Measurements from ENCODE around the gene ARMC9. TPM values are rescaled to one million over a fixed set of nuclear protein-coding genes. Genes with fewer than 3 reads are reported as not detected.

The ARMC9 gene
- total RNA-seq: under 1 TPM; 0.50 to 0.55 TPM

DNA sequence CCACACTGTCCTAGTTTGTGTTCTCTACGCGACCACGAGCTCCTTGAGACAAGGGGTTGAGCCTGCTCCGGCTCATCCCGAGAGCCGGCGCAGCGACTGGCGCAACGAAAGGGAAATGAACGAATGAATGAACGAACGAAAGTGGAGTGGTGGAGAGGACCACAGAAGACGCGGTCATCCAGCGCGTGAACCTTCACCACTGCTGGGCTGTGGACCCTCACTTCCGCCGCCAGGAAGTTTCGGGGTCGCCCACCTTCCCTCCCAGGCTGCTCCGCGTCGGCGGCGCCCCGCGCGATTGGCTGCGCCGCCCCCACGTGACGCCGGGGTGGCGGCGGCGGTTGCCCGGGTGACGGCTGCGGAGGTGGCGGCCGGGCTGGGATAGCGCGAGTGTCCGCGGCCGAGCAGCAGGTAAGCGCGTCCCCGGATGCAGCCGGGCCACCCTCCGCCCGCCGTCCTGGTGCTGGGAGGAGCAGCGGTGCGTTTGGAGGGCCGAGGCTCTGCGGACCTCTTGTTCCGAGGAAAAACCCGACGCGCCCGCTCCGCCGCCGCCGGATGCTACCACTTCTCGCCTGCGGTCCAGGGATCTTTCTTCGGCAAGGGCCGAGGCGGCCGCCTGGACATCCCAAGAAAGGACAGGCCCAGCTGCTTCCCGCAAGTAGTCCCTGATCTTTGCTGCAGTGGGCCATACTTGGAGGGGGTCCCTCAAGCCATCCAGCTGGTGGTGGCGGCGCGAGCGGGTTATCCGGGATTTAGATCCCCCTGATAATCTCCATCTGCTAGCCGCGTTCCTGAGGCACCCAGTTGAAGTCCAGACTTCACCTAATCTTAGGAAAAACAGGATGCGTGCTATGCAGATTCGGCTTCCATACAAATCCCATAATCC, at the start of gene ARMC9:
Gene ARMC9 (plus strand): TSS at position 341 of the 883 bp plus-strand sequence. CDS start 7,608 bp downstream, outside the sequence.
- peak; percentile 78 for DNase-seq
- POLR2A ChIA-PET: no interaction called here
- peak within 1 kb of the TSS; percentile 88 for H3K4me3 Mint-ChIP-seq
- CTCF ChIA-PET: no interaction called here
- H3K27me3 Mint-ChIP-seq: peaks cover 30% of the 10 kb centered on the region
- H3K4me1 Mint-ChIP-seq: peaks cover 12% of the 10 kb centered on the region
- H3K36me3 Mint-ChIP-seq (ENCODE audit: low read depth): no peaks in the 10 kb centered on the region
- H3K27ac Mint-ChIP-seq: peak within 1 kb of the TSS; percentile 16
- H3K9me3 Mint-ChIP-seq: no peaks in the 10 kb centered on the region

DNA sequence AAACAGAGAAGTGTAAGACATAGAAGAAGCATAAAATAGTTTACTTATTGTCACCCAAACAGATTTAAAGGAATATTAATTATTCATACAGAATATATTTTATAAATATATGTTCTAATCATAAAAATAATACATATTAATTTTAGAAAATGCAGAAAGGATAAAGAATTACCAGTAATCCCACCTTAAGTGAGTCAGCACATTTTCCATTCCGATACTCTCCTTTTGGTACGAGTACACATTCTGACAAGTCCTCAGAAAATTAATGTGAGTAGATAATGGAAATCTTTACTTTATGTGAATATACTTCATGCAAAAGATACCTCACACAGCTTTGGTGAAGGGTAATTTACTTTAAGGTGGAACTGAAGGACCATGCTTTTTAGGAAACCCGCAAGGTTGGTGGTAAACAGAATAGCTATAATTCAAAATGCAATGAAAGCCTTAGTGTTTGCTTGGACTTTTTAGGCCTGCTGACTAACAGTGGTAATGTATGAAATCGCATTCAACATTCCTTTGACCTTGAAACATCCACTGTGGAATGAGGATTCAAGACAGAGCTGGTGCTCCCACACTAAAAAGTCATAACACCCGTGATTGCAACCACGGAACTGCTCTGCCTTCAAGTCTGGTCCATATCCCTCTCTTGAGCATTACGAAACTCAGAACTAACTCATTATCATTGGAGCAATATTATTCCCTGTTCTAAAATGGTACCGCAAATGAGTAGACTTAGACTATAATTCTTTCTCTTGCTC, 45.5 kb upstream of the ARMC9 start:
- Mint-ChIP-seq H3K4me3 (no peak overlapping the region), H3K36me3 (ENCODE audit: low read depth) (peaks cover 14% of the 10 kb centered on the region), H3K9me3 (no peaks in the 10 kb centered on the region), H3K4me1 (no peaks in the 10 kb centered on the region), H3K27me3 (no peaks in the 10 kb centered on the region), H3K27ac (no peak overlapping the region)
- DNase-seq: no peak
- ChIA-PET POLR2A (interaction anchor here (1.2 kb wide), 1 partner anchor 12 kb away, joined by 3 read pairs; no protein-coding TSS in a partner anchor), CTCF (interaction anchor here (0.6 kb wide), 1 partner anchor 18 kb away, joined by 3 read pairs; no protein-coding TSS in a partner anchor)

DNA sequence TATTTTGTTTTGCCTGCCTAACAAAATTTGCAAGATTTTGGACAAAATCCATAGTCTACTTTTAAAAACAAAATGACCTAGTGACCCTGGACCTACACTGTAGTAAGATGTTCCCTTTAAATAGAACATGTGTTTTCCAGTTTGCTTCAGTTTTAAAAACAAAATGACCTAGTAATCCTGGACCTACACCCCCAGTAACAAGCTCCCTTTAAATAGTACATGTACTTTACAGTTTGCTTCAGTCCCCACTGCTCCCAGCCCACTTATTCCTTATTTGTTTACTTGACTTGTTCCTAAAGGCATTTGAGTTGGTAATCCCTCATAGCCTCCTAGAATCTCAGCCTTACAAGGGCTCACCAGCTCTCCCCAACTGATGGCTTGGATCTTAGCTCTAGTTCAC, 39.1 kb upstream of the ARMC9 start:
- no peak overlapping the region for H3K27ac Mint-ChIP-seq
- H3K27me3 Mint-ChIP-seq: no peaks in the 10 kb centered on the region
- ChIA-PET POLR2A (interaction anchor here (1.6 kb wide), 1 partner anchor 9 kb away, joined by 3 read pairs; no protein-coding TSS in a partner anchor), CTCF (interaction anchor here (1.4 kb wide), 1 partner anchor 8 kb away, joined by 4 read pairs; no protein-coding TSS in a partner anchor)
- no peaks in the 10 kb centered on the region for H3K9me3 Mint-ChIP-seq
- no peak overlapping the region for H3K4me3 Mint-ChIP-seq
- no peak for DNase-seq
- peaks cover 14% of the 10 kb centered on the region for H3K36me3 Mint-ChIP-seq (ENCODE audit: low read depth)
- H3K4me1 Mint-ChIP-seq: peaks cover 15% of the 10 kb centered on the region

- H3K9me3 Mint-ChIP-seq: no peaks in the 10 kb centered on the region
- no peaks in the 10 kb centered on the region for H3K27me3 Mint-ChIP-seq
- CTCF ChIA-PET: no interaction called here
- H3K4me1 Mint-ChIP-seq: peaks cover 15% of the 10 kb centered on the region
- POLR2A ChIA-PET: interaction anchor here (1.0 to 1.6 kb wide), 2 partner anchors 10 to 304 kb away, joined by 3 to 4 read pairs; partner anchors contain the start of gene NCL
- no peak overlapping the region for H3K27ac Mint-ChIP-seq
- peaks cover 19% of the 10 kb centered on the region for H3K36me3 Mint-ChIP-seq (ENCODE audit: low read depth)
- H3K4me3 Mint-ChIP-seq: no peak overlapping the region
- no peak for DNase-seq
Observed at GRCh38 chr2:231160701-231161100, 37.7 kb upstream of the ARMC9 start.

DNA sequence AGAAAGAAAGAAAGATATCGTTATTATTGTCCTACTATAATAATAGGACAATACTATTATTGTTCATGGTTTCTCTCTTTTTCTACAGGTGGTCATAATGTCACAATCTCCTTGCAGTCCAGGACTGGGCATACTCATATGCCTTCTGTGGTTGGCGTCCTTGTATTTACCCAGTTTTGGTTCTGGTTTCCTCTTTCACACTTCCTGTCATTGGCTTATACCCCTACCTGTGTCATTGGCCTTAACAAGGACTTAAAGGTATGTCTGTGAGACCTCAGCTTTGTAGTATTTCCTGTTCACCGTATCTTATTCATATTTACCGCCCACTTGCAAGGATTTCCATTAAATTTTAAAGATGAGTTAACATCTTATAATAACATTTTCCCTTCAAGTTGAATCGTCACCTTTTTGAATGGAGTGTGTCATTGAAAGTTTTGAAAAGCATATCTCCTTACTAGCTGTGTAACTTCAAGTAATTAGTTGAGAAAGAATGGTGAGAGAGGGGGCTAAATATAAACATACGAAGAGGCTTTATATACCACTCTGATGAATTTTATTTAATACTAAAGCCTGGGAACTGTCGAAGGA, 37.1 kb upstream of the ARMC9 start:
- no peak for DNase-seq
- CTCF ChIA-PET: interaction anchor here (0.9 kb wide), 1 partner anchor 321 kb away, joined by 3 read pairs; no protein-coding TSS in a partner anchor
- peaks cover 24% of the 10 kb centered on the region for H3K36me3 Mint-ChIP-seq (ENCODE audit: low read depth)
- no peaks in the 10 kb centered on the region for H3K9me3 Mint-ChIP-seq
- H3K4me1 Mint-ChIP-seq: peaks cover 15% of the 10 kb centered on the region
- POLR2A ChIA-PET: interaction anchor here (1.0 kb wide), 1 partner anchor 303 kb away, joined by 4 read pairs; the partner anchor contains the start of gene NCL
- H3K27me3 Mint-ChIP-seq: no peaks in the 10 kb centered on the region
- peak overlapping the region; percentile 31 for H3K27ac Mint-ChIP-seq
- H3K4me3 Mint-ChIP-seq: no peak overlapping the region

- POLR2A ChIA-PET: no interaction called here
- Mint-ChIP-seq H3K9me3 (no peaks in the 10 kb centered on the region), H3K27me3 (no peaks in the 10 kb centered on the region), H3K27ac (peak overlapping the region; percentile 31), H3K4me3 (no peak overlapping the region), H3K36me3 (ENCODE audit: low read depth) (peaks cover 28% of the 10 kb centered on the region), H3K4me1 (peaks cover 15% of the 10 kb centered on the region)
- CTCF ChIA-PET: interaction anchor here (0.9 kb wide), 1 partner anchor 320 kb away, joined by 3 read pairs; no protein-coding TSS in a partner anchor
- no peak for DNase-seq
Observed at GRCh38 chr2:231161877-231162329, 36.5 kb upstream of the ARMC9 start.

DNA sequence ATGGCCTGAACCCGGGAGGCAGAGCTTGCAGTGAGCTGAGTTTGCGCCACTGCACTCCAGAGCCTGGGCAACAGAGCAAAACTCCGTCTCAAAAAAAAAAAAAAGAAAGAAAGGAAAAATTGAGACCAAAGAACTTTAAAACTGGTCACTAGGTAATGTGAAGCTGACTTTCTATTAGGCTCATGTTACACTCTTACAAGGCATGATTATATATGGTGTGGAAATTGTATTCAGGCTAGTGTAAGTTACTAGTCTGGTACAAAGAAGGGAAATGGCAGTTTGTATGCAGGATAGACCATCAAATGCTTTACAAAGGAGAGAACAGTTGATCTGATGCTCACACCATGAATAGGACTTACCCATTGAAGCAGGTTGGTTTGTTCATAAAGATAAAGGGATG, 35.4 kb upstream of the ARMC9 start:
- H3K27me3 Mint-ChIP-seq: no peaks in the 10 kb centered on the region
- no peak for DNase-seq
- ChIA-PET POLR2A (no interaction called here), CTCF (no interaction called here)
- no peak overlapping the region for H3K27ac Mint-ChIP-seq
- H3K4me3 Mint-ChIP-seq: no peak overlapping the region
- H3K9me3 Mint-ChIP-seq: no peaks in the 10 kb centered on the region
- peaks cover 16% of the 10 kb centered on the region for H3K4me1 Mint-ChIP-seq
- peaks cover 37% of the 10 kb centered on the region for H3K36me3 Mint-ChIP-seq (ENCODE audit: low read depth)

DNA sequence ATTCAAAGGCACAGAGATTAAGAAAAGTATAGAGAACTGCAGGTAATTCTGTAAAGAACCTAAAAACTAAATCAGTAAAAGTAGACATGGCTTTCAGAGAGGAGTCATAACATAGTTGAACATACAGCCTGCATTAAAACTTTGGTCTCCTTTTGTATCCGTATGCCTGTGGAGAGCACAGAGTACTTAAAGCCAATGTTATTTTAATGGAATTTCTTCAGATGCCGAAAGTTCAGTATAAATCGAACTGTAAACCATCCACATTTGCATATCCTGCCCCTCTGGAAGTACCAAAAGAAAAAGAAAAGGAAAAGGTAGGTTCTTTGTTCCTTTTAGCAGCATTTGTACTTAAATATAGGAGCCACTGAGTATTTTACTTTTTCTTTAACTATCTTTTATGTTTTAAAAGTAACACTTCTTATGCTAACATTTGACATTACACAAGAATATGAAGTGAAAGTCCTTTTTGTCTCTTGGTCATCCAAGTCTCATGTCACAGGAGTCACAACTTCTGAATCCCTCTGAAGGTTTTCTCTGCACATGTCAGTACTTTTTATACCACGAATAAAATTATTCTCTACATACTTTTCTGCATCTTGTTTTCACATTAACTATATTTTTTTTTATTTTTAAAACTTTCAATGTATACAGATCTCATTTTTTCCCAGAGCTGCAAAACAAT, 34.9 kb upstream of the ARMC9 start:
- H3K36me3 Mint-ChIP-seq (ENCODE audit: low read depth): peaks cover 42% of the 10 kb centered on the region
- no peak overlapping the region for H3K27ac Mint-ChIP-seq
- no peak for DNase-seq
- H3K4me3 Mint-ChIP-seq: no peak overlapping the region
- H3K27me3 Mint-ChIP-seq: no peaks in the 10 kb centered on the region
- ChIA-PET CTCF (no interaction called here), POLR2A (no interaction called here)
- H3K4me1 Mint-ChIP-seq: peaks cover 19% of the 10 kb centered on the region
- H3K9me3 Mint-ChIP-seq: no peaks in the 10 kb centered on the region

GRCh38 chr2:231167745-231168459, 30.5 kb upstream of the ARMC9 start:
- Mint-ChIP-seq H3K27ac (no peak overlapping the region), H3K9me3 (no peaks in the 10 kb centered on the region), H3K4me3 (no peak overlapping the region), H3K4me1 (peaks cover 6% of the 10 kb centered on the region), H3K36me3 (ENCODE audit: low read depth) (peaks cover 66% of the 10 kb centered on the region), H3K27me3 (no peaks in the 10 kb centered on the region)
- CTCF ChIA-PET: interaction anchor here (0.6 kb wide), 1 partner anchor 342 kb away, joined by 3 read pairs; no protein-coding TSS in a partner anchor
- DNase-seq: no peak
- POLR2A ChIA-PET: no interaction called here

DNA sequence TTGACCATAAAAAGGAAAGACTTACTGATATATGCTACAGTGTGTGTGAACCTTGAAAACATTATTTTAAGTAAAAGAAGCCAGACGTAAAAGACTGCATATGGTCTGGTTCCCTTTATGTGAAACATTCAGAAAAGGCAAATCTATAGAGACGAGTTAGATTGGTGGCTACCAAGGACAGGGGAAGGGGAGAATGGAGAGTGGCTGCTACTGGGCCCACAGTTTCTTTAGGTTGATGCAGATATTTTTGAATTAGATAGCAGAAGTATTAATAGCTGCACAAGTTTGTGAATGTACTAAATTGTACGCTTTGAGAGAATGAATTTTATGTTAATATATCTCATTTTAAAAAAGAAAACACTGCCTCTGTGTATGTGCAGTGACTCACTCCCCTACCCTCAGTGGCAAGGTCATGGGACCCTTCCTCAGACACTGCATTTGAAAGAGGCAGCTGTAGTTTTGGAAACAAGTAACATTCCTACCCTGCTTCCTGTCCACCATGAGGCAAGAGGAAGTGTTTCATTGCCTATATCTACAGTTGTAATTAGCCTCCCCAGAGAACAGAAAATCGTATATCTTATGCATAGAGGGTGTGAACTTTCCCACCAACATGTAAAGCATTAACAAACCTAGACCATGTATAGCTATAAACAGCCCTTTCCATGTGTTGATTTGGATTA, 29.8 kb upstream of the ARMC9 start:
- Mint-ChIP-seq H3K4me3 (no peak overlapping the region), H3K9me3 (no peaks in the 10 kb centered on the region), H3K27me3 (no peaks in the 10 kb centered on the region), H3K4me1 (peaks cover 6% of the 10 kb centered on the region), H3K36me3 (ENCODE audit: low read depth) (peaks cover 63% of the 10 kb centered on the region), H3K27ac (no peak overlapping the region)
- CTCF ChIA-PET: no interaction called here
- no peak for DNase-seq
- POLR2A ChIA-PET: no interaction called here

GRCh38 chr2:231169488-231169887, 28.9 kb upstream of the ARMC9 start:
- H3K4me1 Mint-ChIP-seq: peaks cover 6% of the 10 kb centered on the region
- POLR2A ChIA-PET: no interaction called here
- no peak for DNase-seq
- peaks cover 68% of the 10 kb centered on the region for H3K36me3 Mint-ChIP-seq (ENCODE audit: low read depth)
- H3K27ac Mint-ChIP-seq: no peak overlapping the region
- H3K4me3 Mint-ChIP-seq: no peak overlapping the region
- CTCF ChIA-PET: no interaction called here
- H3K27me3 Mint-ChIP-seq: no peaks in the 10 kb centered on the region
- H3K9me3 Mint-ChIP-seq: no peaks in the 10 kb centered on the region

Measured in activated CD4-positive, alpha-beta memory T cell treated with anti-CD3 and anti-CD28 coated beads, Interleukin-2, amount 10 ng/mL, durations not matched to agents 7 days and 5 days (primary cell).